ENCODE measurements around the gene CBLB.

DNA sequence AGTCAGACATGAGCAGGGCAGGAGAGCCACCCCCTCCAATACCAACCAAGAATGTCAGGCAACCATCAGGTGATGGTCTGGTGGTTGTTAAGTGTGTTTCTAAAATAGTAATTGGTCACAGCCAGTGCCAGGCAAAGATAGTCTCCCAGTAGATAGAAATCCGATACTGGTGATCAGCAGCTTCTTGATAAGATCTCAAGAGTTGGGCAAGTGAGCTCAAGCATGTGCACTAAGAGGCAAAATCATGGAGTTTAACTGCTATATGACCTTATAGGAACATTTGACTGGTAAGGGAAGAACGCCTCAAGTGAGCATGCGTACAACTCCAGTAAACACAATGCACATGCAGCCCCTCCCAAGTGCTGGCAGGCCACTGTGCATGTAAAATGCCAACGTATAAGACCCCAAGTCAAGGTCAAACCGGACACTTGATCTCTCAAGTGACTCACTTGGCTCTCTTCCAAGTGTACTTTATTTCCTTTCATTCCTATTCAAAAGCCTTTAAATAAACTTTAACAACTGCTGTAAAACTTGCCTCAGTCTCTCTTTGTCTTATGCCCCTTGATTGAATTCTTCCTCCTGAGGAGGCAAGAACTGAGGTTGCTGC is 36.0 kb upstream of the CBLB start:
- TF ChIP-seq, protein P1, sequence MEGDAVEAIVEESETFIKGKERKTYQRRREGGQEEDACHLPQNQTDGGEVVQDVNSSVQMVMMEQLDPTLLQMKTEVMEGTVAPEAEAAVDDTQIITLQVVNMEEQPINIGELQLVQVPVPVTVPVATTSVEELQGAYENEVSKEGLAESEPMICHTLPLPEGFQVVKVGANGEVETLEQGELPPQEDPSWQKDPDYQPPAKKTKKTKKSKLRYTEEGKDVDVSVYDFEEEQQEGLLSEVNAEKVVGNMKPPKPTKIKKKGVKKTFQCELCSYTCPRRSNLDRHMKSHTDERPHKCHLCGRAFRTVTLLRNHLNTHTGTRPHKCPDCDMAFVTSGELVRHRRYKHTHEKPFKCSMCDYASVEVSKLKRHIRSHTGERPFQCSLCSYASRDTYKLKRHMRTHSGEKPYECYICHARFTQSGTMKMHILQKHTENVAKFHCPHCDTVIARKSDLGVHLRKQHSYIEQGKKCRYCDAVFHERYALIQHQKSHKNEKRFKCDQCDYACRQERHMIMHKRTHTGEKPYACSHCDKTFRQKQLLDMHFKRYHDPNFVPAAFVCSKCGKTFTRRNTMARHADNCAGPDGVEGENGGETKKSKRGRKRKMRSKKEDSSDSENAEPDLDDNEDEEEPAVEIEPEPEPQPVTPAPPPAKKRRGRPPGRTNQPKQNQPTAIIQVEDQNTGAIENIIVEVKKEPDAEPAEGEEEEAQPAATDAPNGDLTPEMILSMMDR (IDR thresholded peaks at IDR 0.05), result no peak
- TF ChIP-seq POLR2A (IDR thresholded peaks at IDR 0.05), result no peak

Data from adrenal gland (tissue), 5 donors.